Ovary (tissue), 9 donors: Measurements from ENCODE around the gene AFG1L. TPM values are rescaled to one million over a fixed set of nuclear protein-coding genes. Genes with fewer than 3 reads are reported as not detected.

Source experiments
- DNase-seq, 5 donors: peaks; one replicate each; pipeline ENCODE4 v3.0.0-alpha.2; 2019 to 2020
- H3K27ac ChIP-seq, 2 donors: fragments of 200-600 bp; one replicate each; pipeline versions ENCODE4 v1.5.1 to v1.8.0; 2019 to 2022
- H3K27me3 ChIP-seq: fragments of 200-600 bp; one replicate; pipeline ENCODE4 v1.8.0; 2022
- H3K36me3 ChIP-seq: fragments of 200-600 bp; sonication (generic); one replicate; pipeline ENCODE4 v1.5.1; 2019
- H3K4me1 ChIP-seq: one replicate; pipeline ENCODE4 v1.8.1; 2013; ENCODE audit warnings: mild to moderate bottlenecking, moderate library complexity; ENCODE audit not compliant: insufficient read depth
- H3K4me3 ChIP-seq: fragments of 200-600 bp; sonication (generic); one replicate; pipeline ENCODE4 v1.5.1; 2017
- H3K9me3 ChIP-seq, 2 donors: fragments of 200-600 bp in 1 of 2; sonication (generic) in 1 of 2; one replicate each; pipeline versions ENCODE4 v1.5.1 to v1.8.1; 2013 to 2019; ENCODE audit warnings: mild to moderate bottlenecking in 1 of 2, moderate library complexity in 1 of 2
- CTCF ChIP-seq, 3 donors: fragments of 450-650 bp in 2 of 3; fragments of 200-600 bp in 1 of 3; IDR thresholded peaks; one replicate each; pipeline versions ENCODE4 v1.5.1 to v1.8.0; 2016 to 2022; ENCODE audit warnings: antibody characterized with exemption in 3 of 3, mild to moderate bottlenecking in 1 of 3
- EP300 ChIP-seq: sonication (generic); formaldehyde crosslinking; IDR thresholded peaks from one replicate; pipeline ENCODE4 v1.6.1; 2017; ENCODE audit warnings: antibody characterized with exemption
- POLR2A ChIP-seq: fragments of 450-650 bp; IDR thresholded peaks from one replicate; pipeline ENCODE4 v1.6.1; 2017; ENCODE audit warnings: antibody characterized with exemption, mild to moderate bottlenecking, moderate library complexity
- WGBS, 3 donors: extraction: QIAGEN DNeasy Blood & Tissue Kit in 1 of 3; methylation state at CpG; one replicate each; pipeline versions ENCODE4 v1.1.5 to v1.1.7; 2013 to 2017; 5-methylcytosine and 5-hydroxymethylcytosine counted together
- intact Hi-C, 4 donors: fragments of 100-400 bp; cut with DNase I; formaldehyde crosslinking; loops; one replicate each; pipeline versions ENCODE4 v1.11.0 to v1.15.1; 2022 to 2023
- polyA plus RNA-seq, 2 donors: library from polyadenylated mRNA; stranded (reverse); fragments of 200-250 nt in 1 of 2; fragments of 350-450 nt in 1 of 2; fragmentation: Illumina TruSeq in 1 of 2; extraction: RNeasy Lipid Tissue Mini Kit (QIAGEN cat#74804) in 1 of 2; gene quantifications; one replicate each; pipeline ENCODE4 v1.2.3, GENCODE V29; 2013 to 2014
- total RNA-seq, 7 donors: library from RNA; depleted of rRNA in 2 of 7; stranded (reverse); fragments of >200 nt in 2 of 7; fragmentation: NEBNext Ultra II Directional in 3 of 7; extraction: Animal tissue kit (Norgen Biotek cat#: 25700) in 3 of 7; gene quantifications; one replicate each; pipeline versions ENCODE4 v1.1.0 to v1.2.4, GENCODE V29; 2016 to 2023
- donor health status: DM: no; HTN: no; CAD: no; lungs with moderate emphysema.
- donor health status: DM: no; HTN: no; CAD: no.
- donor health status: Bipolar disorder and iron deficiency.
- donor health status: DM: yes; HTN: yes; CAD: no.
- donor health status: DM: no; HTN: no; CAD: no.
- donor health status: DM: yes; HTN: yes; CAD: no.

The AFG1L gene
- total and polyA plus RNA-seq, 9 donors = 1.2 to 7.6 (median 5.7) TPM

- TF ChIP-seq CTCF (IDR thresholded peaks at IDR 0.05) = no peak
- TF ChIP-seq POLR2A = no peak
- TF ChIP-seq EP300 = no peak
- DNase-seq = no peak
- 81 to 91% (median 82%) methylated on average over 2 of the region's 2 CpGs for WGBS, 3 donors
These were observed 20.3 kb upstream of the AFG1L start for GRCh38 chr6:108274546-108274945.

GRCh38 chr6:108275976-108276375, 18.9 kb upstream of the AFG1L start:
- 36 to 41% (median 38%) methylated on average over 2 of the region's 2 CpGs for WGBS, 3 donors
- H3K27ac ChIP-seq = no peak overlapping the region
- intact Hi-C loops = no loop called here
- no peaks in the 10 kb centered on the region for H3K27me3 ChIP-seq
- no peak overlapping the region for H3K4me3 ChIP-seq
- no peak for DNase-seq
- H3K36me3 ChIP-seq = no peaks in the 10 kb centered on the region
- no peaks in the 10 kb centered on the region for H3K4me1 ChIP-seq
- no peak for TF ChIP-seq EP300
- TF ChIP-seq POLR2A = no peak
- no peak for TF ChIP-seq CTCF (IDR thresholded peaks at IDR 0.05)
- H3K9me3 ChIP-seq = no peaks in the 10 kb centered on the region

More at GRCh38 chr6:108274546-108274945, 20.3 kb upstream of the AFG1L start:
- Histone ChIP-seq H3K27ac (no peak overlapping the region), H3K27me3 (no peaks in the 10 kb centered on the region), H3K9me3 (no peaks in the 10 kb centered on the region), H3K4me1 (no peaks in the 10 kb centered on the region), H3K4me3 (no peak overlapping the region), H3K36me3 (no peaks in the 10 kb centered on the region)
- intact Hi-C loops = no loop called here

- no peaks in the 10 kb centered on the region for H3K9me3 ChIP-seq
- no peaks in the 10 kb centered on the region for H3K4me1 ChIP-seq
- no peaks in the 10 kb centered on the region for H3K27me3 ChIP-seq
- H3K27ac ChIP-seq = no peak overlapping the region
- 95 to 100% (median 100%) methylated on average over 1 of the region's 1 CpG for WGBS, 3 donors
- H3K4me3 ChIP-seq = no peak overlapping the region
- intact Hi-C loops = no loop called here
- no peaks in the 10 kb centered on the region for H3K36me3 ChIP-seq
- TF ChIP-seq CTCF (IDR thresholded peaks at IDR 0.05) = no peak
- no peak for TF ChIP-seq EP300
- TF ChIP-seq POLR2A = no peak
- DNase-seq = no peak
These were observed 17.6 kb upstream of the AFG1L start for GRCh38 chr6:108277295-108277694.

- no peak for DNase-seq
- intact Hi-C loops = no loop called here
- Histone ChIP-seq H3K27ac (no peak overlapping the region), H3K9me3 (no peaks in the 10 kb centered on the region), H3K27me3 (no peaks in the 10 kb centered on the region), H3K36me3 (no peaks in the 10 kb centered on the region), H3K4me3 (no peak overlapping the region), H3K4me1 (no peaks in the 10 kb centered on the region)
- 83 to 87% (median 84%) methylated on average over 4 of the region's 4 CpGs for WGBS, 3 donors
- TF ChIP-seq POLR2A (no peak), CTCF (IDR thresholded peaks at IDR 0.05) (no peak), EP300 (no peak)
These were observed 17.0 kb upstream of the AFG1L start for GRCh38 chr6:108277831-108278230.

- Histone ChIP-seq H3K27me3 (no peaks in the 10 kb centered on the region), H3K36me3 (no peaks in the 10 kb centered on the region), H3K9me3 (no peaks in the 10 kb centered on the region), H3K4me3 (no peak overlapping the region), H3K4me1 (no peaks in the 10 kb centered on the region), H3K27ac (no peak overlapping the region)
- no peak for DNase-seq
- TF ChIP-seq POLR2A = no peak
- no peak for TF ChIP-seq EP300
- TF ChIP-seq CTCF (IDR thresholded peaks at IDR 0.05) = no peak
- intact Hi-C loops = no loop called here
These were observed 9.5 kb upstream of the AFG1L start for GRCh38 chr6:108285381-108285780.
